Measurements from ENCODE around the gene UGGT2. TPM values are rescaled to one million over a fixed set of nuclear protein-coding genes. Genes with fewer than 3 reads are reported as not detected.

UGGT2 gene, protein sequence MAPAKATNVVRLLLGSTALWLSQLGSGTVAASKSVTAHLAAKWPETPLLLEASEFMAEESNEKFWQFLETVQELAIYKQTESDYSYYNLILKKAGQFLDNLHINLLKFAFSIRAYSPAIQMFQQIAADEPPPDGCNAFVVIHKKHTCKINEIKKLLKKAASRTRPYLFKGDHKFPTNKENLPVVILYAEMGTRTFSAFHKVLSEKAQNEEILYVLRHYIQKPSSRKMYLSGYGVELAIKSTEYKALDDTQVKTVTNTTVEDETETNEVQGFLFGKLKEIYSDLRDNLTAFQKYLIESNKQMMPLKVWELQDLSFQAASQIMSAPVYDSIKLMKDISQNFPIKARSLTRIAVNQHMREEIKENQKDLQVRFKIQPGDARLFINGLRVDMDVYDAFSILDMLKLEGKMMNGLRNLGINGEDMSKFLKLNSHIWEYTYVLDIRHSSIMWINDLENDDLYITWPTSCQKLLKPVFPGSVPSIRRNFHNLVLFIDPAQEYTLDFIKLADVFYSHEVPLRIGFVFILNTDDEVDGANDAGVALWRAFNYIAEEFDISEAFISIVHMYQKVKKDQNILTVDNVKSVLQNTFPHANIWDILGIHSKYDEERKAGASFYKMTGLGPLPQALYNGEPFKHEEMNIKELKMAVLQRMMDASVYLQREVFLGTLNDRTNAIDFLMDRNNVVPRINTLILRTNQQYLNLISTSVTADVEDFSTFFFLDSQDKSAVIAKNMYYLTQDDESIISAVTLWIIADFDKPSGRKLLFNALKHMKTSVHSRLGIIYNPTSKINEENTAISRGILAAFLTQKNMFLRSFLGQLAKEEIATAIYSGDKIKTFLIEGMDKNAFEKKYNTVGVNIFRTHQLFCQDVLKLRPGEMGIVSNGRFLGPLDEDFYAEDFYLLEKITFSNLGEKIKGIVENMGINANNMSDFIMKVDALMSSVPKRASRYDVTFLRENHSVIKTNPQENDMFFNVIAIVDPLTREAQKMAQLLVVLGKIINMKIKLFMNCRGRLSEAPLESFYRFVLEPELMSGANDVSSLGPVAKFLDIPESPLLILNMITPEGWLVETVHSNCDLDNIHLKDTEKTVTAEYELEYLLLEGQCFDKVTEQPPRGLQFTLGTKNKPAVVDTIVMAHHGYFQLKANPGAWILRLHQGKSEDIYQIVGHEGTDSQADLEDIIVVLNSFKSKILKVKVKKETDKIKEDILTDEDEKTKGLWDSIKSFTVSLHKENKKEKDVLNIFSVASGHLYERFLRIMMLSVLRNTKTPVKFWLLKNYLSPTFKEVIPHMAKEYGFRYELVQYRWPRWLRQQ (N-terminal part only)
- total RNA-seq (2014; rRNA removed; shearing (Covaris generic)): 49.5 and 51.2 TPM in 2 replicates
- 26.6 and 40.6 TPM in 2 replicates for polyA plus RNA-seq (2015; cell fraction: cytosol; rRNA removed)
- polyA plus RNA-seq (2015; cell fraction: nucleus; rRNA removed): 118 and 125 TPM in 2 replicates

- peak; percentile 93 for DNase-seq (ENCODE audit: low read depth, low spot score)
- in situ Hi-C loops (cut with HindIII; ENCODE audit: low pct_unique_long_range_greater_than_20kb, low sequenced_read_pairs): no loop called here
Measured at GRCh38 chr13:96053003-96053703, at the start of gene UGGT2. UGGT2 (minus strand) TSS chr13:96053401; CDS start chr13:96053312, 89 bp downstream.

DNA sequence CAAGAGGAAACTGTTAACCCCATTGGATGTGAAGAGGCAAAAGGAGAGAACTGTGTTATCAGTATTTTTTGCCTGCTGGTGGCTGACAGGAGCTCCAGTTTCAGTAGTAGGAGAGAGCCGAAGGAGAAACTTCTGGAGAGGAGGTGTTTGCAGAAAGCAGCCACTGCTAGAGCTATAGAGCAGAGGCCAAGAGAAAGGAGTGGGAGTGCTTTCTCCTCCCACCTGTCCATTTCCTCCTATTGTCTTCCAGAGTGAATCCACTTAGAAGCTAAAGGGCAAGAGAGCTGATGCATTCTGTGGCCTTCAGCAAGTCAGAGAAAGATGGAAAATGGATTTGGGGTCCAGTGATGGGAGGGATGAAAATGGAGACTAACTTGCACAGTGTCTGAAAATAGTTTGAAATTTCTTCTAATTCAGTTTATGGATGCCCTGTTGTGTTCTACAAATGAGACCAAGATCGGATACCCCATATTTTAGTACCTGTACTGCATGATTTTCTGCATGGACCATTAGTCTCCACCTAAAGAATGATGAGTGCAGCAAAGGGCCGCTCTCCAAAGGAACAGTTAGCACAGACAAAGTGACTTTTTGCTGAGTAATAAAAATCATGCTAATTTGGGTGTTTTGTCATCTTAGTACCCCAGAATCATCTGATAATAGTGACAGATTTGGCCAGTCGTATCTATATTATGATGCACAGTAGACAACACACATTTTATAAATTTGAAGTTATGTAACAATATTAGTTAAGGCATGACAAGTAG is 47.4 kb upstream of the UGGT2 start:
- no peak for DNase-seq (ENCODE audit: low read depth, low spot score)
- in situ Hi-C loops (cut with HindIII; ENCODE audit: low pct_unique_long_range_greater_than_20kb, low sequenced_read_pairs): no loop called here

- no peak for DNase-seq (ENCODE audit: low read depth, low spot score)
- in situ Hi-C loops (cut with HindIII; ENCODE audit: low pct_unique_long_range_greater_than_20kb, low sequenced_read_pairs): no loop called here
Measured at GRCh38 chr13:96093296-96094006, 40.2 kb upstream of the UGGT2 start.

DNA sequence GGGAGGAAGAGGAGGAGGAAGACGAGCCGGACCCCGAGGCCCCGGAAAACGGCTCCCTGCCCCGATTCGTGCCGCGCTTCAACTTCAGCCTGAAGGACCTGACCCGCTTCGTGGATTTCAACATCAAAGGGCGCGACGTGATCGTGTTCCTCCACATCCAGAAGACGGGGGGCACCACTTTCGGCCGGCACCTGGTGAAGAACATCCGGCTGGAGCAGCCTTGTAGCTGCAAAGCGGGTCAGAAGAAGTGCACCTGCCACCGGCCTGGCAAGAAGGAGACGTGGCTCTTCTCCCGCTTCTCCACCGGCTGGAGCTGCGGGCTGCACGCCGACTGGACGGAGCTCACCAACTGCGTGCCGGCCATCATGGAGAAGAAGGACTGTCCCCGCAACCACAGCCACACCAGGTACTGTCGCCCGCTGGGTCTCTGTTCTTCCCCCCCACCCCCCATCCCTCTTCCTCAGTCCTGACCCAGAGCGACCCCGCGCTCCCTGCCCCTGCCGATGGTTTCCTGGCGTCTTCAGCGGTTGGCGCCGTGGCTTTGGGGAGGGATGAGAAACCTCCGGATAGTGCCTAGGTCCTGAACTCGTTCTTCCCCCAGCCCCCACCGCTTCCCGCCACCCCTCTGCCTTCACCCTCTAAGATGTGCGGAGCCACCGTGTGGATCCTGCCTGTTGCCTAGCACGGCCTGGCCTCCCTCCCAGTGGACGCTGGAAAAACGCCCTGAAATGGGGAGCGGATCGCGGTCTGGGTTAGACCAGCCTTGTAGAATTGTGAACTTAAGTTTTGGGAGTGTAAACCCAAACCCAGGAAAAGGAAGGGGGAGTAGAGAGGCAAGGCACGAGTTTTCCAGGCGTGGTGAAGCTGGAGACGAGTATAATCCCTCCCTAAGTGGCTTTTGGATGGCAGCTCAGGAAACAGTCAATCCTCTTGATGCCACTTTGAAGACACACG is 38.2 kb upstream of the UGGT2 start:
- in situ Hi-C loops (cut with HindIII; ENCODE audit: low pct_unique_long_range_greater_than_20kb, low sequenced_read_pairs): no loop called here
- no peak for DNase-seq (ENCODE audit: low read depth, low spot score)

DNA sequence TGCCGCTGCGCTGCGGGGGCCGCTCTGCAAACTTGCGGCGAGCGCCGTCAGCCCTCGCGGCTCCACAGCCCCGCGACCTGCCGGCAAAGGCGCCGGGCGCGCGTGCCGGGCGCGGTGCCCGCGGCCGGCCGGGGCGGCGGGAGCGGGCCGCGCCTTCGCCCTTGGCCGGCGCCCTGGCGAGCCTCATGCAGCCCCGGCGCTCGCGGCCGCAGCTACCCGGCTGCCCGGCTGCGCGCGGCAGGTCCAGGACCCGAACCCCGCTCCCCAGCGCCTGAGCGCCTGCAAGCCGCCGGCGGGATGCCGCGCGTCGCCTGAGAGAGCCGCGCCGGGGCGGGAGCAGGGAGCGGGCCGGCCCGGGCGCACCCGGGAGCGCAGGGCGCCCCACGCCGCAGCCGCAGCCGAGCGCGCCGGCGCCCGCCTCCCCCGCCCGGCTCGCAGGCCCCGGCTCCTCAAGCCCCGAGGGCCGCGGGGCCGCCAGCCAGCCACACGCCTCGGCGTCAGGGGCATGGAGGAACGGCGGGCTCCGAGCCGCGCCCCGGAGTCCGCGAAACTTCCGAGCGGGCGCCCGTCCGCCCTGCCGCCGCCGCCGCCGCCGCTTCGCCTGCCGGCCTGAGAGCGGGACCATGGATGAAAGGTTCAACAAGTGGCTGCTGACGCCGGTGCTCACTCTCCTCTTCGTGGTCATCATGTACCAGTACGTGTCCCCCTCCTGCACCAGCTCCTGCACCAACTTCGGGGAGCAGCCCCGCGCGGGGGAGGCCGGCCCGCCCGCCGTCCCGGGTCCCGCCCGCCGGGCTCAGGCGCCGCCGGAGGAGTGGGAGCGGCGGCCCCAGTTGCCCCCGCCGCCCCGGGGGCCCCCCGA is 37.3 kb upstream of the UGGT2 start:
- DNase-seq (ENCODE audit: low read depth, low spot score): no peak
- in situ Hi-C loops (cut with HindIII; ENCODE audit: low pct_unique_long_range_greater_than_20kb, low sequenced_read_pairs): no loop called here

- peak; percentile 17 for DNase-seq (ENCODE audit: low read depth, low spot score)
- in situ Hi-C loops (cut with HindIII; ENCODE audit: low pct_unique_long_range_greater_than_20kb, low sequenced_read_pairs): no loop called here
Measured at GRCh38 chr13:96089749-96090239, 36.6 kb upstream of the UGGT2 start, which contains the start of gene HS6ST3. HS6ST3 (plus strand) TSS chr13:96090107.

- in situ Hi-C loops (cut with HindIII; ENCODE audit: low pct_unique_long_range_greater_than_20kb, low sequenced_read_pairs): no loop called here
- no peak for DNase-seq (ENCODE audit: low read depth, low spot score)
Measured at GRCh38 chr13:96089139-96089538, 35.9 kb upstream of the UGGT2 start.

- DNase-seq (ENCODE audit: low read depth, low spot score): no peak
- in situ Hi-C loops (cut with HindIII; ENCODE audit: low pct_unique_long_range_greater_than_20kb, low sequenced_read_pairs): no loop called here
Measured at GRCh38 chr13:96086736-96087135, 33.5 kb upstream of the UGGT2 start.

DNA sequence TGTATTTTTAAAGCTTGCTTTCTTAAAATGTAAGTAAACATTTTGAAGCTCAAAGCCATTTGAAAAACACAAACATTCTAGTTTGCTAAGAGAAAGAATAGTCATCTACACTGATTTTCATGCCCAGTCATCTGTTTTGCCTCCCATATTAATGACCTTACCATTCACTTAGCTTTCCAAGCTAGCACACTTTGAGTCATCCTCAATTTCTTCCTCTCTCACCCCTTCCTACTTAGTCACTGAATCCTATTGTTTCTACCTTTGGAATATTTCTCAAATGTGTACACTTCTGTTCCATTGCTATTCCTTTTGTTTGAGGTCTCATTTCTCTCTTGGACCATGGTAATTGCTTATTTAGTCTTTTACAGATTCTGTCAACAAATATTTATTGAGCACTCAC is 29.4 kb upstream of the UGGT2 start:
- in situ Hi-C loops (cut with HindIII; ENCODE audit: low pct_unique_long_range_greater_than_20kb, low sequenced_read_pairs): no loop called here
- DNase-seq (ENCODE audit: low read depth, low spot score): no peak

DNA sequence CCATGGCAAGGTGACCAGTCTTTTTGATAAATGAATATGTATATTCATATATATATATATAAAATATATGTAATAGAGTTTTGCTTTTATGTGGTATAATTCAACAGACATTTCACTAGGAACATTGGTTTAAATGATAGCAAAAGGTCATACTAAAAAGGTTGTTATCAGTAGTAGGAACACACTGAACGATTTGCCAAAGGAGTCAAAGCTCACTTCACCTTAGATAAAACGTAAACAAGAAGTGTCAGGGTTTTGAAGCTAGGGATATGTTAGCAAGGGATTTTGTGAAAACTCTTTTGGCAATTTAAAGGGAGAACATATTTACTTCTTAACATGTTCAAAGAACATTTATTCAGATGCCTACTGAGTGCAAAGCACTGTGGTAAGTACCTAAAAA is 28.7 kb upstream of the UGGT2 start:
- in situ Hi-C loops (cut with HindIII; ENCODE audit: low pct_unique_long_range_greater_than_20kb, low sequenced_read_pairs): no loop called here
- no peak for DNase-seq (ENCODE audit: low read depth, low spot score)

DNA sequence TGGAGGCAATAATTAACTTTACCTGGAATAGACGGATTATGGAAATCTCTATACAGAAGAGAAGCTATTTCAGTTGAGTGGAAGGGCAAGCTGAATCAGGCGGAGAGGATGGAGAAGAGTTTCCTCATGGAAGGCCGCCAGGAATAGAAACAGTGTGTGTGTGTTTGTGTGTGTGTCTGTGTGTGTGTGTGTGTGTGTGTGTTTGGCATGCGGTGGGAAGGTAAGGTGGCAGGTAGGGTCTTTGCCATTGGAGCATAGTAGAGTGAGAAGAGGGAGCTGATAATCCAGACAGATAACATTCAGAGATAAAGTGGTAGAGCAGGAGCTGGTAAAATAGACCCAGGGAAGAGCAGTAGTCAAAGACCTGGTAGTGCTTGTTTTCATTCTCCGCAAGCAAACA is 27.5 kb upstream of the UGGT2 start:
- in situ Hi-C loops (cut with HindIII; ENCODE audit: low pct_unique_long_range_greater_than_20kb, low sequenced_read_pairs): no loop called here
- no peak for DNase-seq (ENCODE audit: low read depth, low spot score)

DNA sequence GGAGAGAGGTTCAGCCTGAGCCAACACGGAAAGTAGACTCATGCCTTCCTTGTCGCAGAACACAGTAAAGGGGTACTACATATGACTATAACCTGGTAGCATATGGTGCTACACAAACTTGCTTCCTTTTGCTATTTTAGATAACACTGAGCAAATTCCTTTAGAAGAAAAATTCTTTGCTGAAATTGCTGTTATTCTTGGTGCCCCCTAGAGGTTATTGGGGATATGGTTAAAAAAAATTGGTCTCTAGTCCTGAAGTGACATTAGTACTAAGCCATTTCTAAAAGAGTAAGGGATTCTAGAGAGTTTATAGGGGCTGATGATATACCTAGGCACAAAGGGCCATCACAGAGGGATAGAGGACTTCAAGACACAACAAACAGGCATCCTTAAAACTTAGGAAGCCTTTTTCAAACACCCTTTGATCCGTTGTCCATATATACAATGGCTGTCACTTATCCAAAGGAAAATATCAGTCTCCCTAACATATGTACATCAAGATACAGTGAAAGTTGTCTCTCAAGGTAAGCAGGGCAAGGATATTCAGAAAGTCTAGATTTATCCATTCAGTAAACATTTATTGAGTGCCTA is 22.8 kb upstream of the UGGT2 start:
- in situ Hi-C loops (cut with HindIII; ENCODE audit: low pct_unique_long_range_greater_than_20kb, low sequenced_read_pairs): no loop called here
- DNase-seq (ENCODE audit: low read depth, low spot score): peak; percentile 46

- no peak for DNase-seq (ENCODE audit: low read depth, low spot score)
- in situ Hi-C loops (cut with HindIII; ENCODE audit: low pct_unique_long_range_greater_than_20kb, low sequenced_read_pairs): no loop called here
Measured at GRCh38 chr13:96072392-96072791, 19.2 kb upstream of the UGGT2 start.
